Activated CD8-positive, alpha-beta memory T cell treated with anti-CD3 and anti-CD28 coated beads for 24 hours (primary cell): ENCODE data around the gene SLC16A7.

Experiments used
- DNase-seq: peaks from one replicate; pipeline ENCODE4 v3.0.0-alpha.2; 2020

Gene SLC16A7

GRCh38 chr12:59672273-59672672 lies 76.4 kb downstream of the SLC16A7 start:
- DNase-seq, result no peak

- no peak for DNase-seq
Measured at GRCh38 chr12:59675461-59675860, 79.6 kb downstream of the SLC16A7 start.

GRCh38 chr12:59677857-59678256 lies 82.0 kb downstream of the SLC16A7 start:
- no peak for DNase-seq

GRCh38 chr12:59678759-59679411 lies 83.1 kb downstream of the SLC16A7 start:
- DNase-seq, result no peak

GRCh38 chr12:59689776-59690175 lies 93.9 kb downstream of the SLC16A7 start:
- no peak for DNase-seq

- no peak for DNase-seq
Measured at GRCh38 chr12:59695379-59695778, 99.5 kb downstream of the SLC16A7 start.

- no peak for DNase-seq
Measured at GRCh38 chr12:59698600-59698999, 102.8 kb downstream of the SLC16A7 start.

GRCh38 chr12:59699421-59700152 lies 103.8 kb downstream of the SLC16A7 start:
- no peak for DNase-seq

GRCh38 chr12:59700153-59700450 lies 104.3 kb downstream of the SLC16A7 start:
- DNase-seq, result no peak

- DNase-seq, result no peak
Measured at GRCh38 chr12:59708064-59708463, 112.2 kb downstream of the SLC16A7 start.

- DNase-seq, result no peak
Measured at GRCh38 chr12:59708484-59708883, 112.7 kb downstream of the SLC16A7 start.

- no peak for DNase-seq
Measured at GRCh38 chr12:59710004-59710628, 114.3 kb downstream of the SLC16A7 start.

GRCh38 chr12:59710964-59711363 lies 115.1 kb downstream of the SLC16A7 start:
- no peak for DNase-seq

GRCh38 chr12:59715434-59715833 lies 119.6 kb downstream of the SLC16A7 start:
- DNase-seq, result no peak

GRCh38 chr12:59716043-59716442 lies 120.2 kb downstream of the SLC16A7 start:
- no peak for DNase-seq

- DNase-seq, result no peak
Measured at GRCh38 chr12:59717436-59717835, 121.6 kb downstream of the SLC16A7 start.

- no peak for DNase-seq
Measured at GRCh38 chr12:59719701-59720100, 123.9 kb downstream of the SLC16A7 start.

- DNase-seq, result no peak
Measured at GRCh38 chr12:59723520-59723919, 127.7 kb downstream of the SLC16A7 start.

GRCh38 chr12:59724011-59724695 lies 128.3 kb downstream of the SLC16A7 start:
- DNase-seq, result no peak

- no peak for DNase-seq
Measured at GRCh38 chr12:59733200-59733599, 137.4 kb downstream of the SLC16A7 start.

GRCh38 chr12:59734371-59734770 lies 138.5 kb downstream of the SLC16A7 start:
- no peak for DNase-seq

- DNase-seq, result no peak
Measured at GRCh38 chr12:59735231-59735630, 139.4 kb downstream of the SLC16A7 start.

- no peak for DNase-seq
Measured at GRCh38 chr12:59736359-59736758, 140.5 kb downstream of the SLC16A7 start.

- no peak for DNase-seq
Measured at GRCh38 chr12:59736786-59737185, 141.0 kb downstream of the SLC16A7 start.
